T-cell (primary cell): ENCODE results near the gene PCDH1. TPM values are rescaled to one million over a fixed set of nuclear protein-coding genes. Genes with fewer than 3 reads are reported as not detected.

ENCODE experiments used
- total RNA-seq, 35 experiments: library from RNA in 6 of 35; stranded (reverse) in 6 of 35; fragments of 120-200 nt in 1 of 35; gene quantifications; one replicate each; pipeline versions ENCODE4 v1.2.1 to v1.2.4 and lab custom pipeline; 2013 to 2026

The PCDH1 gene
- total RNA-seq, 5 donors from 2014 or later (not counting 1 experiment from before 2014, with no cell fraction given): 0.23 to 3.0 (median 0.82) TPM

Other genes starting within 250 kb of the PCDH1 start
- 10 to 100 TPM; 68.5 to 78.5 (median 73.8) TPM for gene HDAC3, start 241.6 kb downstream of the PCDH1 start, total RNA-seq
- 10 to 100 TPM; 15.3 to 30.7 (median 26.0) TPM for gene RELL2, start 241.4 kb downstream of the PCDH1 start, total RNA-seq
- gene FCHSD1, start 227.0 kb downstream of the PCDH1 start, total RNA-seq: 100 to 1,000 TPM in 3 of 5 donors, 10 to 100 TPM in 2; 68.5 to 103 (median 101) TPM
- gene ARAP3, start 196.2 kb downstream of the PCDH1 start, total RNA-seq: 10 to 100 TPM in 3 of 5 donors, 1 to 10 TPM in 2; 1.2 to 25.6 (median 20.5) TPM
- gene DELE1, start 45.5 kb upstream of the PCDH1 start, total RNA-seq: 100 to 1,000 TPM in 1 of 5 donors, 10 to 100 TPM in 4; 80.3 to 130 (median 85.2) TPM
- gene PCDH12, start 79.8 kb upstream of the PCDH1 start, total RNA-seq: under 1 TPM in 2 of 5 donors, not detected in 3; 0.07 to 0.09 TPM
- gene RNF14, start 90.7 kb upstream of the PCDH1 start, total RNA-seq: 10 to 100 TPM; 16.4 to 35.8 (median 28.2) TPM
- gene GNPDA1, start 134.6 kb upstream of the PCDH1 start, total RNA-seq: 10 to 100 TPM; 12.6 to 30.3 (median 29.3) TPM
- 100 to 1,000 TPM in 2 of 5 donors, 10 to 100 TPM in 3; 76.3 to 194 (median 90.8) TPM for gene NDFIP1, start 230.4 kb upstream of the PCDH1 start, total RNA-seq